Body of pancreas (tissue), 4 donors: ENCODE results near the gene TMEM38A. TPM values are rescaled to one million over a fixed set of nuclear protein-coding genes. Genes with fewer than 3 reads are reported as not detected.

Experiments
- ATAC-seq: fragments of 150-250 bp; one replicate; pipeline ENCODE4 v1.9.1; 2016
- DNase-seq, 4 donors: peaks; one replicate each; pipeline ENCODE4 v3.0.0-alpha.2; 2019
- H3K27ac ChIP-seq, 4 donors: fragments of 200-600 bp; sonication (generic); 1 replicate in 3 of 4; 2 replicates in 1 of 4; pipeline versions ENCODE4 v1.5.1 to v1.6.1; 2016 to 2019; ENCODE audit warnings: mild to moderate bottlenecking in 1 of 4, mixed read lengths in 1 of 4, moderate library complexity in 1 of 4
- H3K27me3 ChIP-seq, 2 donors: fragments of 200-600 bp; sonication (generic); one replicate each; pipeline ENCODE4 v1.6.0; 2016; ENCODE audit warnings: mild to moderate bottlenecking in 1 of 2
- H3K36me3 ChIP-seq, 2 donors: fragments of 200-600 bp; sonication (generic); replicated peaks in 1 of 2; 2 replicates each; pipeline ENCODE4 v1.5.1; 2016; ENCODE audit warnings: low read depth in 2 of 2; ENCODE audit not compliant: insufficient read depth in 1 of 2
- H3K4me1 ChIP-seq: fragments of 200-600 bp; sonication (generic); one replicate; pipeline ENCODE4 v1.6.0; 2016
- H3K4me3 ChIP-seq, 2 donors: fragments of 200-600 bp; sonication (generic); 1 replicate in 1 of 2; 2 replicates in 1 of 2; pipeline ENCODE4 v1.5.1; 2016 to 2019
- H3K9me3 ChIP-seq, 3 donors: fragments of 200-600 bp; sonication (generic); 1 replicate in 2 of 3; 2 replicates in 1 of 3; pipeline ENCODE4 v1.5.1; 2016
- CTCF ChIP-seq, 7 experiments: fragments of 450-650 bp in 4 of 7; fragments of 200-600 bp in 3 of 7; sonication (generic) in 3 of 7; IDR thresholded peaks; one replicate each; pipeline ENCODE4 v1.5.1; 2016 to 2019; ENCODE audit warnings: antibody characterized with exemption in 7 of 7
- POLR2A ChIP-seq, 3 donors: fragments of 450-650 bp; IDR thresholded peaks; one replicate each; pipeline ENCODE4 v1.6.1; 2016; ENCODE audit warnings: antibody characterized with exemption in 3 of 3, mild to moderate bottlenecking in 2 of 3
- WGBS, 2 donors: methylation state at CpG; one replicate each; pipeline ENCODE4 v1.1.5; 2017; 5-methylcytosine and 5-hydroxymethylcytosine counted together
- intact Hi-C: fragments of 100-400 bp; cut with DNase I; formaldehyde crosslinking; loops from one replicate; pipeline ENCODE4 v1.15.1; 2023
- total RNA-seq, 2 donors: library from RNA; depleted of rRNA; stranded (reverse); fragments of >200 nt; gene quantifications; one replicate each; pipeline ENCODE4 v1.1.0, GENCODE V29; 2016

The TMEM38A gene
- total RNA-seq, 2 donors from 2014 or later, result 2.9 to 3.3 TPM

DNA sequence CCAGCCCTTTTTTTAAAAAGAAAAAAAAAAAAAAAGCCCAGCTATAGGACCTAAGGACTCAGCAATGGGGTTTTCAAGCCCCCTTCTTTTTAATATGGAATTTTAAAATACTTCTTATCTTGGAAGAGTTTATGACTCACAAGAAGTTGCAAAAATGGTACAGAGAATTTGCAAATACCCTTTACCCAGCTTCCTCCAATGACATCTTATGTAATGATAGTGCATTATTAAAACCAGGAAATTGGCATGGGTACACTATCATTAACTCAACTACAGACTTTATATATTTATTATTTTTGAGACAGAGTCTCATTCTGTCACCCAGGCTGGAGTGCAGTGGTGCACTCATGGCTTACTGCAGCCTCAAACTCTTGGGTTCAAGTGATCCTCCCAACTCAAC is 16.1 kb downstream of the TMEM38A start:
- H3K4me3 ChIP-seq, result no peak overlapping the region
- no peak for DNase-seq
- intact Hi-C loops, result no loop called here
- no peaks in the 10 kb centered on the region for H3K4me1 ChIP-seq
- H3K27ac ChIP-seq, result no peak overlapping the region
- no peaks in the 10 kb centered on the region for H3K9me3 ChIP-seq
- no peak for ATAC-seq
- no peaks in the 10 kb centered on the region for H3K27me3 ChIP-seq
- TF ChIP-seq CTCF (IDR thresholded peaks at IDR 0.05), result no peak
- TF ChIP-seq POLR2A (IDR thresholded peaks at IDR 0.05), result no peak
- no peaks in the 10 kb centered on the region for H3K36me3 ChIP-seq

DNA sequence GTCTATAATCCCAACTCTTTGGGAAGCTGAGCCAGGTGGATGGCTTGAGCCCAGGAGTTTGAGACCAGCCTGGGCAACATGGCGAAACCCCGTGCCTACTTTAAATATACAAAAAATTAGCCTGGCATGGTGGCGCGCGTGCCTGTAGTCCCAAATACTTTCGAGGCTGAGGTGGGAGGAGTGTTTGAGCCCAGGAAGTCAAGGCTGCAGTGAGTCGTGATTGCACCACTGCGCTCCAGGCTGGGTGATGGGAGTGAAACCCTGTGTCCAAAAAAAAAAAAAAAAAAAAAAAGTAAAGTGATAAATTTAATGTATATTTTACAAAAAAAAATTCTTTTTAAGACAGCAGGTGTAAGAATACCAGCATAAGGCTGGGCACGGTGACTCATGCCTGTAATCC is 17.6 kb downstream of the TMEM38A start:
- WGBS, 2 donors, result 88 to 96% methylated on average over 9 of the region's 9 CpGs
- intact Hi-C loops, result no loop called here
- no peak for ATAC-seq
- H3K4me1 ChIP-seq, result no peaks in the 10 kb centered on the region
- no peak for DNase-seq
- H3K4me3 ChIP-seq, result no peak overlapping the region
- H3K36me3 ChIP-seq, result no peaks in the 10 kb centered on the region
- no peaks in the 10 kb centered on the region for H3K9me3 ChIP-seq
- H3K27me3 ChIP-seq, result no peaks in the 10 kb centered on the region
- no peak overlapping the region for H3K27ac ChIP-seq
- TF ChIP-seq CTCF (IDR thresholded peaks at IDR 0.05) (no peak), POLR2A (IDR thresholded peaks at IDR 0.05) (no peak)

DNA sequence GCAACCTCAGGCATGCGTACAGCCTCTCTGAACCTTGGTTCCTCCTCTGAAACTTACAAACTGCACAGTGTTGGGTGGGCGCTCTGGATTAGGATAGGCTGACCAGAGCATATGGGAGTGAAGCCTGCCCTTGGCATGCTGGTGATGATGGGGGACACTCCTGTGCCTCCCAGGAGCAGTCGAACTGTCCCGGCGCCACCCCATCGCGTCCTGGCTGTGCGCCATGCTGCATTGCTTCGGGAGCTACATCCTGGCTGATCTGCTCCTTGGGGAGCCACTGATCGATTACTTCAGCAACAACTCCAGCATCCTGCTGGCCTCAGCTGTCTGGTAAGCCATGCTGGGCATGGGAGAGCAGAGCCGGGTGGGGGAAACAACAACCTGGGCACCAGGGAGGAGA is 18.9 kb downstream of the TMEM38A start:
- no peak for DNase-seq
- H3K4me1 ChIP-seq, result no peaks in the 10 kb centered on the region
- H3K27ac ChIP-seq, result no peak overlapping the region
- H3K4me3 ChIP-seq, result no peak overlapping the region
- no peaks in the 10 kb centered on the region for H3K9me3 ChIP-seq
- no peak for ATAC-seq
- intact Hi-C loops, result no loop called here
- no peak for TF ChIP-seq CTCF (IDR thresholded peaks at IDR 0.05)
- no peak for TF ChIP-seq POLR2A (IDR thresholded peaks at IDR 0.05)
- 95 to 100% methylated on average over 7 to 11 of the region's 11 CpGs for WGBS, 2 donors
- H3K36me3 ChIP-seq, result no peaks in the 10 kb centered on the region
- H3K27me3 ChIP-seq, result no peaks in the 10 kb centered on the region

DNA sequence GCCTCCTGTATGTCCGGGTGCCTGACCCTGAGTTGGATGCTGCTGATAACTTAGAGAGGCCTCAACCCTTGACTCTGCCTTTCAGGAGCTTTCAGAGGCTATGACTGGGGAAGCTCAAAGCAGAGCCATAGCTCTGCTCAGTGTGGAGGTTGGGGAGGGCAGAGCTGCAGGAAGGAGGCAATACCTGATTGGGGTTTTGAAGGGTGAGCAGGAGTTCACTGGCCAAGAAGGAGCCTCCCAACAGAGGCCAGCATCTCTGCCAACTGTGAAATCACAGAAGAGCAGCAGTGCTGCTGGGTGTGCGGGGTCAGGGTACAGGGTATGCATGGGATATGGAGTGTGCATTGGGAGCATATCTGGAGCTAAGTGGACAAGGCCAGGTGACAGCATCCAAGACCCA is 21.6 kb downstream of the TMEM38A start:
- Histone ChIP-seq H3K4me3 (no peak overlapping the region), H3K4me1 (no peaks in the 10 kb centered on the region), H3K9me3 (no peaks in the 10 kb centered on the region), H3K27me3 (no peaks in the 10 kb centered on the region), H3K36me3 (no peaks in the 10 kb centered on the region), H3K27ac (no peak overlapping the region)
- DNase-seq, result no peak
- WGBS, 2 donors, result 90 to 100% methylated on average over 1 to 2 of the region's 2 CpGs
- intact Hi-C loops, result no loop called here
- TF ChIP-seq POLR2A (IDR thresholded peaks at IDR 0.05), result no peak
- no peak for TF ChIP-seq CTCF (IDR thresholded peaks at IDR 0.05)
- no peak for ATAC-seq

DNA sequence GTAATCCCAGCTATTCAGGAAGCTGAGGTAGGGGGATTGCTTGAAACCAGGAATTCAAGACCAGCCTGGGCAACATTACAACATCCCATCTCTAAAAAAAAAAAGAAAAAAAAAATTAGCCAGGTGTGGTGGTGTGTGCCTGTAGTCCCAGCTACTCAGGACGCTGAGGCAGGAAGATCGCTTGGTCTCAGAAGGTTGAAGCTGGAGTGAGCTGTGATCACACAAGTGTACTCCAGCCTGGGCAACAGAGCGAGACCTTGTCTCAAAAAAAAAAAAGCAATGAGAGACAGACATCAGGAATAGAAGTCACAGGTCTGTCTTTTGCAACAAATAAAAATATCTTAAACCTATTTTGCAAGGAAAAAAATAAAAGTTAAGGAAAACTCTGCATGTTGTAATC is 23.3 kb downstream of the TMEM38A start:
- H3K4me3 ChIP-seq, result no peak overlapping the region
- DNase-seq (no peak), ATAC-seq (no peak)
- no peak overlapping the region for H3K27ac ChIP-seq
- H3K9me3 ChIP-seq, result no peaks in the 10 kb centered on the region
- TF ChIP-seq CTCF (IDR thresholded peaks at IDR 0.05), result no peak
- TF ChIP-seq POLR2A (IDR thresholded peaks at IDR 0.05), result no peak
- H3K36me3 ChIP-seq, result no peaks in the 10 kb centered on the region
- 89 to 97% methylated on average over 3 of the region's 3 CpGs for WGBS, 2 donors
- no peaks in the 10 kb centered on the region for H3K27me3 ChIP-seq
- intact Hi-C loops, result no loop called here
- no peaks in the 10 kb centered on the region for H3K4me1 ChIP-seq
